ENCODE results near the gene GMDS.

GMDS gene

DNA sequence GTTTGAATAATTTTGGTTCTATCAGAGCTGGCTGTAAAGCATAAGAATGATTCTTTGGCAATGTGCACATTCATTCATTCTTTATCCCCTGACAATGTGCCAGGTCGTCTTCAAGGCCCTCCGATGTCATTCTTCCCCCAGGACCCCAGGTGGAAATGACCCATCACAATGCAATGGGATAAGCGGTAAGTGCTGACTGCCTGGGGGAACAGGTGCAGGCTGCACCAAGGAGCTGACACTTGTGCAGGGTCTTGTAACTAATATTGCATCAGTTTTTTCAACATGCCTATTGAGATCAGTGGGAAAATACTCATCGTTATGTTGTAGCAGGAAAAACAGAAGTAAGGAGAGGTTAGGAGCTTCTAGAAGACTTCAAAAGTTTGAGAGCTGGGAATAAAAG, 530.1 kb downstream of the GMDS start:
- H3K9me3 ChIP-seq (ENCODE audit: control insufficient read depth in 2 of 2, low read length in 2 of 2), result no peaks in the 10 kb centered on the region
- H3K4me3 ChIP-seq (ENCODE audit: low read length in 2 of 2), result no peak overlapping the region
- H3K27me3 ChIP-seq (ENCODE audit: control insufficient read depth in 1 of 2, insufficient read depth in 2 of 2, low read length in 2 of 2), result no peaks in the 10 kb centered on the region
- H3K36me3 ChIP-seq (ENCODE audit: control insufficient read depth in 2 of 2, insufficient read depth in 2 of 2, low read length in 2 of 2), result no peaks in the 10 kb centered on the region
- no peak overlapping the region for H3K9ac ChIP-seq (ENCODE audit: low read length in 2 of 2)
- H3K4me1 ChIP-seq (ENCODE audit: control insufficient read depth, insufficient read depth, low read length), result no peaks in the 10 kb centered on the region
- no peak overlapping the region for H3K27ac ChIP-seq (ENCODE audit: low read length)

DNA sequence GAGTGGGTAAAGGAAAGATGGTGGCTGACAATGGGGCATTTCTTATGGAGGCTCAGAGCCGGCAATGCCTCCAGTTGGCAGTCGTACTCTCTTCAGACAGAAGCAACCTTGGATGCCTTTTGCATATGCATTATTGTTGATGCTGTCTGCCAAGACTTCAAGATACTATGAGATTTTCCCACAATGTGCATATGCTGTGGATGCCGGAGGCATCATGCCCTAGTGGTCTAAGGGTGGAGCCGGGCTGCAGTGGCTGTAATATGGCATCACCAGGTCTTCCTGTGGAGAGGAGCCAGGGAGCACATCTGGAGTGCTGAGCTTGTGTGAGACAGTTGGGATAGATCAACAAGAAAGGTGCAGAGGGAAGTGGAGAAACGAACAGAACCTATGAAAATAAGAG, 530.8 kb downstream of the GMDS start:
- H3K4me3 ChIP-seq (ENCODE audit: low read length in 2 of 2), result no peak overlapping the region
- no peaks in the 10 kb centered on the region for H3K4me1 ChIP-seq (ENCODE audit: control insufficient read depth, insufficient read depth, low read length)
- H3K9me3 ChIP-seq (ENCODE audit: control insufficient read depth in 2 of 2, low read length in 2 of 2), result no peaks in the 10 kb centered on the region
- no peaks in the 10 kb centered on the region for H3K27me3 ChIP-seq (ENCODE audit: control insufficient read depth in 1 of 2, insufficient read depth in 2 of 2, low read length in 2 of 2)
- no peak overlapping the region for H3K27ac ChIP-seq (ENCODE audit: low read length)
- no peak overlapping the region for H3K9ac ChIP-seq (ENCODE audit: low read length in 2 of 2)
- no peaks in the 10 kb centered on the region for H3K36me3 ChIP-seq (ENCODE audit: control insufficient read depth in 2 of 2, insufficient read depth in 2 of 2, low read length in 2 of 2)

DNA sequence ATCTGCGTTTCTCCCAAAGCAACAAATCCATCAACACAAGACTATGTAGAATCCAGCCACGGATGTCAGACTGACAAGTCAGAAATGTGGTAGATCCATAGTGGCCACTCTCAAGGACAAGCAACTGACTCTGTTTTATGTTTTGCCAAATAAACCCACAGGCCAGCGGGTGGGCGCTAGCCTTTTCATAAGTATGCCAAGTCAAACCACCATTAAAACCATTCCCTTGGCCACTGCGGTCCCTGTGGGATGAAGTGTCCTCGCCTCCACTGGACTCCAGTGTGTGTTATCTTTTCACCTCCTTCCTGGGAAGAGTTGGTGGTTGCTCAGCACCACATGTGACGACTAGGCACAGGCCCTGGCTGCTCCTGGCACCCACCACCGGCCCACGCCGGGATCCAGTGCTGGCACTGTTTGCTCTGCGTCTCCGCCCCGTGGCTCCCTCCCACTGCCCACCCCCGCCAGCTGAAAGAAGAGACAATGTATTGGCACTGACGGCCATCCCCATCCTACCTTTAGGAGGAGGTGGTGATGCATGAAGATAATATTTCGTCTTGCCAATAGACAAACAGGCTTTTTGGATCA, 532.3 kb downstream of the GMDS start:
- Histone ChIP-seq H3K27me3 (ENCODE audit: control insufficient read depth in 1 of 2, insufficient read depth in 2 of 2, low read length in 2 of 2) (no peaks in the 10 kb centered on the region), H3K9me3 (ENCODE audit: control insufficient read depth in 2 of 2, low read length in 2 of 2) (no peaks in the 10 kb centered on the region), H3K4me1 (ENCODE audit: control insufficient read depth, insufficient read depth, low read length) (no peaks in the 10 kb centered on the region), H3K36me3 (ENCODE audit: control insufficient read depth in 2 of 2, insufficient read depth in 2 of 2, low read length in 2 of 2) (no peaks in the 10 kb centered on the region), H3K9ac (ENCODE audit: low read length in 2 of 2) (no peak overlapping the region), H3K4me3 (ENCODE audit: low read length in 2 of 2) (no peak overlapping the region), H3K27ac (ENCODE audit: low read length) (no peak overlapping the region)

DNA sequence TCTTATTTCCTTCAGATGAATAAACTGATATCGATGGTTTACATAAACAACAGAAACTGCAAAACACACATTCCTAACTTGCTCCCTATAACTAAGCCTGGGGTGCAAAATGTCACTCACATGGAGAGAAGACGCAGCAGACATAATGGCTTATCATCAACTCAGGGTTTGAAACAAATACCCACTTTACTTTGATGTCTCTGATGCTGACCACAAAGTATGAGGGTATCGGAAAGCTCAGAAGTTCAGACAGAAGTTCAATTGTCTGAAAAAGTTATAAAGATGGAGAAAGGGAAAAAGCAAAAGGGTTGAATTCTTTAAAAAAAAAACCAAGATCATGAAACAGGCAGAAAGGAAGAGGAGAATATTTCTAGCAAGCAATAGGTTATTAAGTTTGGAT, 533.0 kb downstream of the GMDS start:
- Histone ChIP-seq H3K36me3 (ENCODE audit: control insufficient read depth in 2 of 2, insufficient read depth in 2 of 2, low read length in 2 of 2) (no peaks in the 10 kb centered on the region), H3K27me3 (ENCODE audit: control insufficient read depth in 1 of 2, insufficient read depth in 2 of 2, low read length in 2 of 2) (no peaks in the 10 kb centered on the region), H3K4me3 (ENCODE audit: low read length in 2 of 2) (no peak overlapping the region), H3K9ac (ENCODE audit: low read length in 2 of 2) (no peak overlapping the region), H3K27ac (ENCODE audit: low read length) (no peak overlapping the region), H3K4me1 (ENCODE audit: control insufficient read depth, insufficient read depth, low read length) (no peaks in the 10 kb centered on the region), H3K9me3 (ENCODE audit: control insufficient read depth in 2 of 2, low read length in 2 of 2) (no peaks in the 10 kb centered on the region)

DNA sequence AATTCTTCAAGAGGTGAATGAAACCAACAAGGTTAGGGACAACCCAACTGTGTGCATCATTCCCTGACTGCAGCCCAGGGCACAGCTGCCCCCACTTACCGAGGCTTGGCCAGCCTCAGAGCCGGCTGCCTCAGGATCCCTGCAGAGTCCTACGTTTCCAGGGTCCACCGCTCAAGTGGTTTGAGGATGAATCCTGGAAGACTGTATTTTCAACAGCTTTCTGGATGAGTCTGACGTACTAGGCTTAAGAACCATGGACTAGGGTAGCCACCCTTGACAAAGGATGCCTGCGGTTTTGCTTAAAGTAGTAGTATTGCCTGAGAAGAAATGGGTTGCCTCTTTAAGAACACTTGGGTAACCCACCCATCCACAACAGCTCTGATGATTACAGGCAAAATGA, 534.3 kb downstream of the GMDS start:
- Histone ChIP-seq H3K9ac (ENCODE audit: low read length in 2 of 2) (no peak overlapping the region), H3K4me1 (ENCODE audit: control insufficient read depth, insufficient read depth, low read length) (no peaks in the 10 kb centered on the region), H3K27ac (ENCODE audit: low read length) (no peak overlapping the region), H3K9me3 (ENCODE audit: control insufficient read depth in 2 of 2, low read length in 2 of 2) (no peaks in the 10 kb centered on the region), H3K27me3 (ENCODE audit: control insufficient read depth in 1 of 2, insufficient read depth in 2 of 2, low read length in 2 of 2) (no peaks in the 10 kb centered on the region), H3K36me3 (ENCODE audit: control insufficient read depth in 2 of 2, insufficient read depth in 2 of 2, low read length in 2 of 2) (no peaks in the 10 kb centered on the region), H3K4me3 (ENCODE audit: low read length in 2 of 2) (no peak overlapping the region)

DNA sequence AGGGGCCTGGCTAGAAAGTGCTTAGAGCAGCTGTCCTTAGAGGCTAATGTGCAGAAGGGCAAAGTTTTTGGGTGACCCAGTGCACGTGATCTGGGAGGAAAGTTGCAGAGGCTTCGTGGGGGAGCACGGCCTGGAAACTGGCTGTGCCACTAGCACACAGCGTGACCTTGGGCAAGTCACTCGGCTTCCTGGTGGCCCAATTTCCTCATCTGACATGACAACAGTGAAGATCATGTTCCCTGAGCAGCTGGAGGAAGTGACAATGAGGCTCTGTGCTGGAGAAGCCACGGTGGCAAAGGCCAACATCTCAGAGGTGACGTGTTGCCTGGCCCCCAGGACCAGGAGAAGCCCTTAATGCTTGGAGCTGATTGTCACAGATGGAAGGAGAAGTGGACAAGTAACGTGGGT, 536.2 kb downstream of the GMDS start:
- no peaks in the 10 kb centered on the region for H3K9me3 ChIP-seq (ENCODE audit: control insufficient read depth in 2 of 2, low read length in 2 of 2)
- no peak overlapping the region for H3K27ac ChIP-seq (ENCODE audit: low read length)
- H3K36me3 ChIP-seq (ENCODE audit: control insufficient read depth in 2 of 2, insufficient read depth in 2 of 2, low read length in 2 of 2), result no peaks in the 10 kb centered on the region
- H3K4me1 ChIP-seq (ENCODE audit: control insufficient read depth, insufficient read depth, low read length), result no peaks in the 10 kb centered on the region
- H3K4me3 ChIP-seq (ENCODE audit: low read length in 2 of 2), result no peak overlapping the region
- H3K27me3 ChIP-seq (ENCODE audit: control insufficient read depth in 1 of 2, insufficient read depth in 2 of 2, low read length in 2 of 2), result no peaks in the 10 kb centered on the region
- no peak overlapping the region for H3K9ac ChIP-seq (ENCODE audit: low read length in 2 of 2)

DNA sequence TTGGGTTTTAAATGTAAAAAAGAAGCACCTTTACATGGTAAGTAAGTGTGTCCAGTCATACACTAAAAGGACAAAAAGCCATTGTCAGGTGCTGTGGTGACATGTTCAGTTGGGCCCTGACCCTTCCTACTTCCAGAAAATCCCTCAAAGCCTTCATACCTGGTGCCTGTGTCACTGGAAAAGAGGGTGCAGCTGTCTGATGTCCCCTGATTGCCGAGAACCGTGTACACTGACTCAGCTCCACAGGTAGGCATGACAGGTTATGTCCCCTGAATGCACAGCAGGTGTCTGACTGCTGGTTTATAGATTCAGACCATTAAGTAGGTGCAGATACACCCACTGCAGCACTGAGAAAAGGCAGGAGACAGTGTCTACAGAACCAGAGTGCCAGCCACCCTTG, 536.6 kb downstream of the GMDS start:
- H3K27ac ChIP-seq (ENCODE audit: low read length), result no peak overlapping the region
- H3K4me1 ChIP-seq (ENCODE audit: control insufficient read depth, insufficient read depth, low read length), result no peaks in the 10 kb centered on the region
- no peak overlapping the region for H3K9ac ChIP-seq (ENCODE audit: low read length in 2 of 2)
- H3K4me3 ChIP-seq (ENCODE audit: low read length in 2 of 2), result no peak overlapping the region
- no peaks in the 10 kb centered on the region for H3K9me3 ChIP-seq (ENCODE audit: control insufficient read depth in 2 of 2, low read length in 2 of 2)
- H3K36me3 ChIP-seq (ENCODE audit: control insufficient read depth in 2 of 2, insufficient read depth in 2 of 2, low read length in 2 of 2), result no peaks in the 10 kb centered on the region
- H3K27me3 ChIP-seq (ENCODE audit: control insufficient read depth in 1 of 2, insufficient read depth in 2 of 2, low read length in 2 of 2), result no peaks in the 10 kb centered on the region

DNA sequence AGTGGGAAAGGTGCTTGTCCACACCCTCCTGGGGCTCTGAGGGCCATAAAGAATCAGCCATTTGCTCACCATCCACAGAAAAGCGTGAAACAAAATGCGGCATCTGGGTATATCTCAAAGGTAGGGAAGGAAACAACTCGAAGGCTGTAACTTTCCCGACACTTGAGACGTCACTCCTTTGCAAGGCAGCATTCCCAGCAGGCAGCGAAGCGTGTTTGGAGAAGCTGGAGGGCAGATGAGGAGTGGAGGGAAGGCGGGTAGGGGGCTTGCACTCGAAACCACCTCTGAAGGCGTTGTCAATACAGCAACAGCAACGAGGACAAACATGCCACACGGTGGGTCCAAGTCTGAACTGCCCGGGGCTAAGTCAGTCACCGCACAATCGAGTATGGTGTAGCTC, 537.3 kb downstream of the GMDS start:
- Histone ChIP-seq H3K4me1 (ENCODE audit: control insufficient read depth, insufficient read depth, low read length) (no peaks in the 10 kb centered on the region), H3K27me3 (ENCODE audit: control insufficient read depth in 1 of 2, insufficient read depth in 2 of 2, low read length in 2 of 2) (no peaks in the 10 kb centered on the region), H3K36me3 (ENCODE audit: control insufficient read depth in 2 of 2, insufficient read depth in 2 of 2, low read length in 2 of 2) (no peaks in the 10 kb centered on the region), H3K4me3 (ENCODE audit: low read length in 2 of 2) (no peak overlapping the region), H3K9me3 (ENCODE audit: control insufficient read depth in 2 of 2, low read length in 2 of 2) (no peaks in the 10 kb centered on the region), H3K27ac (ENCODE audit: low read length) (no peak overlapping the region), H3K9ac (ENCODE audit: low read length in 2 of 2) (no peak overlapping the region)

DNA sequence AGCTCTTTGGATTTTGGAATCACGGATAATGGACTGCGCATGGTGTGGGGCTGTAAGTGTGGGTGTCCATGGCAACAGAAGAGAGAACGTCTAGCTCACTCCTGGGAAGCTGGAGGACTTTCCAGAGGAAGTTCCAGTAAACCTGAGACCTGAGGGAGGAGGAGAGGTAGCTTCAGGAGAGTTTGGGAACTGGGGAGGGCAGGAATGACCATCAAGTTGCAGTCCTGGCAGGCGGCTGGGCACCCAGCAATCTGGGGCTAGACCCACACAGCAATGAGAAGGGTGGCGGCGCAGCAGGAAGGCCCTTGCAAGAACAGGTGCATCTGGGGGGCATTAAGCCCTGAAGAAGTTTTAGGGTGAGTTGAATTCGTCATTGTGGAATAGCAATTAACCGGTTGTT, 539.8 kb downstream of the GMDS start:
- Histone ChIP-seq H3K27ac (ENCODE audit: low read length) (no peak overlapping the region), H3K27me3 (ENCODE audit: control insufficient read depth in 1 of 2, insufficient read depth in 2 of 2, low read length in 2 of 2) (no peaks in the 10 kb centered on the region), H3K9ac (ENCODE audit: low read length in 2 of 2) (no peak overlapping the region), H3K4me1 (ENCODE audit: control insufficient read depth, insufficient read depth, low read length) (no peaks in the 10 kb centered on the region), H3K36me3 (ENCODE audit: control insufficient read depth in 2 of 2, insufficient read depth in 2 of 2, low read length in 2 of 2) (no peaks in the 10 kb centered on the region), H3K4me3 (ENCODE audit: low read length in 2 of 2) (no peak overlapping the region), H3K9me3 (ENCODE audit: control insufficient read depth in 2 of 2, low read length in 2 of 2) (no peaks in the 10 kb centered on the region)

DNA sequence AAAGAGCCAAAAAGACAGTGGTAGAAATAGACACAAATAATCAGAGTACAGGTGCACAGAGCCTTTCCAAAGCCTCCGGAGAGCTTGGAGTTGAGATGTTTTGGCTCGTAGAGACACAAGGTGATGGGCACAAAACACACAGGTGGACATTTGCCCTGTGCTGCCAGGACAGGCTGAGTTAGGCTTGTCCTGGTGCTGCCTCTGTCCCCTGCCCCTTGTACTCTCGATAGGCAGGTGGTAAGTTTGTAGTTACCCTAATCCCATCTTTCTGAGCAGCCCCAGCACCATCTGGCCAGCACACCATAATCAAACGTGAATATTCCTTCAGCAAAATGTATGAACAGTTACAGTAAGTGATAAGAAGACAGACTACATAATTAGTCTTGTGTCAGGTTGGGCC, 540.2 kb downstream of the GMDS start:
- Histone ChIP-seq H3K9me3 (ENCODE audit: control insufficient read depth in 2 of 2, low read length in 2 of 2) (no peaks in the 10 kb centered on the region), H3K9ac (ENCODE audit: low read length in 2 of 2) (no peak overlapping the region), H3K4me3 (ENCODE audit: low read length in 2 of 2) (no peak overlapping the region), H3K4me1 (ENCODE audit: control insufficient read depth, insufficient read depth, low read length) (no peaks in the 10 kb centered on the region), H3K36me3 (ENCODE audit: control insufficient read depth in 2 of 2, insufficient read depth in 2 of 2, low read length in 2 of 2) (no peaks in the 10 kb centered on the region), H3K27me3 (ENCODE audit: control insufficient read depth in 1 of 2, insufficient read depth in 2 of 2, low read length in 2 of 2) (no peaks in the 10 kb centered on the region), H3K27ac (ENCODE audit: low read length) (no peak overlapping the region)

DNA sequence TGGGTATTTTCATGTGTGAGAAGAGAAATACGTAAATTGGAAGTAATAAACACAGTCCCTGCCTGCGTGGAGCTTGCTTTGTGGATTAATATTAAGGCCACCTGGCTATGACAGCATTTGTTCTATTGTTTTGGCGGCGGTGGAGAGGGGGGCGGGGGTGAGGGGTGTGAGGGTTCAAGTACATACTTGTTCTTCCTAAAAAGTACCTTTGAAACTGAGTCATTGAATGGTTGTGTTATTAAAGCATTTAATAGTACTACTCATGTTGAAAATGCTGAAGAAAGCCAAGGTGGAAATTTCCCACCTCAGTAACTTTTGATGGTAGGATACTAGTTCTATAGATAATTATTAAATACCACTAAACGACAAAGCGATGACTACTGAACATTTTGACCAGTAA, 540.7 kb downstream of the GMDS start:
- no peak overlapping the region for H3K4me3 ChIP-seq (ENCODE audit: low read length in 2 of 2)

More for the DNA sequence above, 540.7 kb downstream of the GMDS start:
- Histone ChIP-seq H3K27me3 (ENCODE audit: control insufficient read depth in 1 of 2, insufficient read depth in 2 of 2, low read length in 2 of 2) (no peaks in the 10 kb centered on the region), H3K4me1 (ENCODE audit: control insufficient read depth, insufficient read depth, low read length) (no peaks in the 10 kb centered on the region), H3K9ac (ENCODE audit: low read length in 2 of 2) (no peak overlapping the region), H3K27ac (ENCODE audit: low read length) (no peak overlapping the region), H3K36me3 (ENCODE audit: control insufficient read depth in 2 of 2, insufficient read depth in 2 of 2, low read length in 2 of 2) (no peaks in the 10 kb centered on the region), H3K9me3 (ENCODE audit: control insufficient read depth in 2 of 2, low read length in 2 of 2) (no peaks in the 10 kb centered on the region)
